HepG2 (cell line): ENCODE results near the gene PSMD5.

Experiments used
- CCAR2 ChIP-seq: fragments of 200-400 bp; formaldehyde crosslinking; optimal IDR thresholded peaks from 2 replicates; pipeline ENCODE3; 2018; ENCODE audit warnings: low read depth, mild to moderate bottlenecking, low read length, moderate library complexity
- MXI1 ChIP-seq: IDR thresholded peaks from 3 replicates; pipeline ENCODE4 v1.6.1; 2012; ENCODE audit warnings: low read depth, low read length, inconsistent platforms, borderline replicate concordance
- PRMT3 ChIP-seq: sonication (generic); formaldehyde crosslinking; IDR thresholded peaks from 2 replicates; pipeline ENCODE4 v1.8.1; 2022; ENCODE audit warnings: low read depth, mild to moderate bottlenecking, moderate library complexity, missing genetic modification reagents, borderline replicate concordance
- SMAD1 ChIP-seq: sonication (generic); formaldehyde crosslinking; IDR thresholded peaks from 2 replicates; pipeline ENCODE4 v1.4.0; 2020; ENCODE audit warnings: missing genetic modification reagents, low read depth, mild to moderate bottlenecking, borderline replicate concordance
- SMC3 ChIP-seq: IDR thresholded peaks from 2 replicates; pipeline ENCODE4 v1.6.1; 2011; ENCODE audit warnings: low read length, improper control_type of control experiment
- SRF ChIP-seq: IDR thresholded peaks from 2 replicates; pipeline ENCODE4 v1.6.1; 2011; ENCODE audit warnings: mild to moderate bottlenecking, low read depth, low read length, moderate library complexity
- STAT5B ChIP-seq: sonication (generic); formaldehyde crosslinking; IDR thresholded peaks from 2 replicates; pipeline ENCODE4 v1.4.0; 2020; ENCODE audit warnings: missing genetic modification reagents
- TAF1 ChIP-seq: sonication (generic); formaldehyde crosslinking; IDR thresholded peaks from 2 replicates; pipeline ENCODE4 v1.4.0; 2020; ENCODE audit warnings: missing genetic modification reagents
- ZNF121 ChIP-seq: sonication (generic); formaldehyde crosslinking; IDR thresholded peaks from 2 replicates; pipeline ENCODE4 v1.5.0; 2020; ENCODE audit warnings: mild to moderate bottlenecking, missing genetic modification reagents
- ZNF260 ChIP-seq: sonication (generic); formaldehyde crosslinking; IDR thresholded peaks from 2 replicates; pipeline ENCODE4 v1.4.0; 2020; ENCODE audit warnings: missing genetic modification reagents, low read depth, mild to moderate bottlenecking, borderline replicate concordance
- ZNF75D ChIP-seq: sonication (generic); formaldehyde crosslinking; IDR thresholded peaks from 2 replicates; pipeline ENCODE4 v1.8.1; 2023; ENCODE audit warnings: missing genetic modification reagents, mild to moderate bottlenecking, borderline replicate concordance
- TF ChIP-seq, protein P1 (sequence below), 2 experiments: sonication (generic) in 1 of 2; formaldehyde crosslinking in 1 of 2; IDR thresholded peaks; 2 replicates each; pipeline versions ENCODE4 v1.4.0 to v1.6.1; 2018 to 2020; ENCODE audit warnings: missing genetic modification reagents in 2 of 2, borderline replicate concordance in 1 of 2, low read depth in 1 of 2, mild to moderate bottlenecking in 1 of 2, missing biosample characterization in 1 of 2

GRCh38 chr9:120779227-120779626 is 63.5 kb downstream of the PSMD5 start:
- no peak for TF ChIP-seq TAF1 (CRISPR knock-in tag)
- TF ChIP-seq PRMT3 (CRISPR knock-in tag), result no peak
- TF ChIP-seq MXI1, result no peak
- no peak for TF ChIP-seq SMAD1 (CRISPR knock-in tag)
- TF ChIP-seq SRF, result no peak
- TF ChIP-seq SMC3, result no peak
- no peak for TF ChIP-seq CCAR2
- TF ChIP-seq, protein P1, sequence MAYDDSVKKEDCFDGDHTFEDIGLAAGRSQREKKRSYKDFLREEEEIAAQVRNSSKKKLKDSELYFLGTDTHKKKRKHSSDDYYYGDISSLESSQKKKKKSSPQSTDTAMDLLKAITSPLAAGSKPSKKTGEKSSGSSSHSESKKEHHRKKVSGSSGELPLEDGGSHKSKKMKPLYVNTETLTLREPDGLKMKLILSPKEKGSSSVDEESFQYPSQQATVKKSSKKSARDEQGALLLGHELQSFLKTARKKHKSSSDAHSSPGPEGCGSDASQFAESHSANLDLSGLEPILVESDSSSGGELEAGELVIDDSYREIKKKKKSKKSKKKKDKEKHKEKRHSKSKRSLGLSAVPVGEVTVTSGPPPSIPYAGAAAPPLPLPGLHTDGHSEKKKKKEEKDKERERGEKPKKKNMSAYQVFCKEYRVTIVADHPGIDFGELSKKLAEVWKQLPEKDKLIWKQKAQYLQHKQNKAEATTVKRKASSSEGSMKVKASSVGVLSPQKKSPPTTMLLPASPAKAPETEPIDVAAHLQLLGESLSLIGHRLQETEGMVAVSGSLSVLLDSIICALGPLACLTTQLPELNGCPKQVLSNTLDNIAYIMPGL (CRISPR knock-in tag; IDR thresholded peaks at IDR 0.05; ENCODE audit: borderline replicate concordance in 1 of 2, low read depth in 1 of 2), result no peak
- TF ChIP-seq STAT5B (CRISPR knock-in tag), result no peak
- no peak for TF ChIP-seq ZNF260
- TF ChIP-seq ZNF75D (CRISPR knock-in tag), result no peak
- no peak for TF ChIP-seq ZNF121
